ENCODE data around the gene TACC2. TPM values are rescaled to one million over a fixed set of nuclear protein-coding genes. Genes with fewer than 3 reads are reported as not detected.
"Not testable (repeated sequence)": the region's sequence is repeated elsewhere in the genome, so short reads cannot be mapped to it uniquely, and the experiment has no call there.

Gene TACC2
- polyA plus RNA-seq, 4 donors: 40.9 to 55.4 (median 45.8) TPM

GRCh38 chr10:122182308-122182707, 193.3 kb downstream of the TACC2 start:
- no peak for DNase-seq (ENCODE audit: low read depth in 4 of 4, low spot score in 3 of 4)

- no peak for DNase-seq (ENCODE audit: low read depth in 4 of 4, low spot score in 3 of 4)
These were observed 195.3 kb downstream of the TACC2 start for GRCh38 chr10:122184254-122184653.

- DNase-seq (ENCODE audit: low read depth in 4 of 4, low spot score in 3 of 4): no peak
These were observed 196.7 kb downstream of the TACC2 start for GRCh38 chr10:122185643-122186042.

GRCh38 chr10:122186816-122187810, 198.2 kb downstream of the TACC2 start:
- no peak for DNase-seq (ENCODE audit: low read depth in 4 of 4, low spot score in 3 of 4)

GRCh38 chr10:122188706-122189105, 199.7 kb downstream of the TACC2 start:
- DNase-seq (ENCODE audit: low read depth in 4 of 4, low spot score in 3 of 4): no peak

GRCh38 chr10:122189185-122189584, 200.2 kb downstream of the TACC2 start:
- no peak for DNase-seq (ENCODE audit: low read depth in 4 of 4, low spot score in 3 of 4)

- DNase-seq (ENCODE audit: low read depth in 4 of 4, low spot score in 3 of 4): no peak
These were observed 201.4 kb downstream of the TACC2 start for GRCh38 chr10:122190176-122190943.

GRCh38 chr10:122191936-122192541, 203.1 kb downstream of the TACC2 start:
- peak in 1 of 4 donors; percentile 28 for DNase-seq (ENCODE audit: low read depth in 4 of 4, low spot score in 3 of 4)

- no peak for DNase-seq (ENCODE audit: low read depth in 4 of 4, low spot score in 3 of 4)
These were observed 205.3 kb downstream of the TACC2 start for GRCh38 chr10:122194251-122194650.

GRCh38 chr10:122196218-122196617, 207.3 kb downstream of the TACC2 start:
- no peak for DNase-seq (ENCODE audit: low read depth in 4 of 4, low spot score in 3 of 4)

- no peak for DNase-seq (ENCODE audit: low read depth in 4 of 4, low spot score in 3 of 4)
These were observed 208.8 kb downstream of the TACC2 start for GRCh38 chr10:122197611-122198222.

GRCh38 chr10:122198631-122199030, 209.7 kb downstream of the TACC2 start:
- DNase-seq (ENCODE audit: low read depth in 4 of 4, low spot score in 3 of 4): no peak

GRCh38 chr10:122199070-122199469, 210.1 kb downstream of the TACC2 start:
- no peak for DNase-seq (ENCODE audit: low read depth in 4 of 4, low spot score in 3 of 4)

GRCh38 chr10:122199689-122200088, 210.7 kb downstream of the TACC2 start:
- DNase-seq (ENCODE audit: low read depth in 4 of 4, low spot score in 3 of 4): no peak

GRCh38 chr10:122201401-122201800, 212.4 kb downstream of the TACC2 start:
- no peak for DNase-seq (ENCODE audit: low read depth in 4 of 4, low spot score in 3 of 4)

- not testable (repeated sequence) for DNase-seq (ENCODE audit: low read depth in 4 of 4, low spot score in 3 of 4)
These were observed 214.2 kb downstream of the TACC2 start for GRCh38 chr10:122203180-122203579.

GRCh38 chr10:122204691-122205489, 215.9 kb downstream of the TACC2 start:
- DNase-seq (ENCODE audit: low read depth in 4 of 4, low spot score in 3 of 4): no peak

GRCh38 chr10:122206471-122207065, 217.6 kb downstream of the TACC2 start:
- DNase-seq (ENCODE audit: low read depth in 4 of 4, low spot score in 3 of 4): no peak

- DNase-seq (ENCODE audit: low read depth in 4 of 4, low spot score in 3 of 4): no peak
These were observed 218.2 kb downstream of the TACC2 start for GRCh38 chr10:122207163-122207562.
